Stimulated activated CD4-positive, alpha-beta T cell treated with anti-CD3 and anti-CD28 coated beads, Interleukin-15, amount 100 ng/mL, for 24 hours (primary cell): Measurements from ENCODE around the gene ENO1.
"Not testable (repeated sequence)": the region's sequence is repeated elsewhere in the genome, so short reads cannot be mapped to it uniquely, and the experiment has no call there.

Experiments used
- DNase-seq: peaks from one replicate; pipeline ENCODE4 v3.0.0-alpha.2; 2020

The ENO1 gene

GRCh38 chr1:8878448-8878697 is at the start of gene ENO1:
Gene ENO1, minus strand, starts transcription at chr1:8878686. Its CDS starts 3,778 bp downstream, at chr1:8874908.
- no peak for DNase-seq

- no peak for DNase-seq
Measured at GRCh38 chr1:8926707-8927694, 48.5 kb upstream of the ENO1 start.

GRCh38 chr1:8925960-8926359 is 47.5 kb upstream of the ENO1 start:
- no peak for DNase-seq

GRCh38 chr1:8925406-8925805 is 46.9 kb upstream of the ENO1 start:
- DNase-seq, result no peak

GRCh38 chr1:8922962-8923361 is 44.5 kb upstream of the ENO1 start:
- DNase-seq, result no peak

- not testable (repeated sequence) for DNase-seq
Measured at GRCh38 chr1:8917536-8917935, 39.0 kb upstream of the ENO1 start.

GRCh38 chr1:8915446-8915845 is 37.0 kb upstream of the ENO1 start:
- DNase-seq, result no peak

- DNase-seq, result no peak
Measured at GRCh38 chr1:8914466-8914865, 36.0 kb upstream of the ENO1 start.

GRCh38 chr1:8913457-8913856 is 35.0 kb upstream of the ENO1 start:
- no peak for DNase-seq

GRCh38 chr1:8911416-8912309 is 33.2 kb upstream of the ENO1 start:
- no peak for DNase-seq

GRCh38 chr1:8910914-8911313 is 32.4 kb upstream of the ENO1 start:
- DNase-seq, result no peak

- no peak for DNase-seq
Measured at GRCh38 chr1:8910331-8910730, 31.8 kb upstream of the ENO1 start.

GRCh38 chr1:8908388-8909151 is 30.1 kb upstream of the ENO1 start:
- DNase-seq, result no peak

GRCh38 chr1:8905582-8906191 is 27.2 kb upstream of the ENO1 start:
- DNase-seq, result no peak

- DNase-seq, result no peak
Measured at GRCh38 chr1:8903908-8904650, 25.6 kb upstream of the ENO1 start.

GRCh38 chr1:8903410-8903809 is 24.9 kb upstream of the ENO1 start:
- DNase-seq, result peak; percentile 17

- DNase-seq, result no peak
Measured at GRCh38 chr1:8902765-8903164, 24.3 kb upstream of the ENO1 start.

GRCh38 chr1:8900684-8901083 is 22.2 kb upstream of the ENO1 start:
- not testable (repeated sequence) for DNase-seq

GRCh38 chr1:8899046-8899445 is 20.6 kb upstream of the ENO1 start:
- DNase-seq, result no peak

GRCh38 chr1:8898418-8898817 is 19.9 kb upstream of the ENO1 start:
- DNase-seq, result not testable (repeated sequence)

- DNase-seq, result not testable (repeated sequence)
Measured at GRCh38 chr1:8897505-8897904, 19.0 kb upstream of the ENO1 start.

- not testable (repeated sequence) for DNase-seq
Measured at GRCh38 chr1:8896775-8897174, 18.3 kb upstream of the ENO1 start.
